Subcutaneous abdominal adipose tissue (tissue), 5 donors: Measurements from ENCODE around the gene PTCD2.
"Not testable (repeated sequence)": the region's sequence is repeated elsewhere in the genome, so short reads cannot be mapped to it uniquely, and the experiment has no call there.

Experiments
- H3K27ac ChIP-seq: one replicate; pipeline ENCODE4 v1.7.0; 2013; ENCODE audit warnings: low read depth, mild to moderate bottlenecking, inconsistent platforms, low read length, moderate library complexity
- H3K27me3 ChIP-seq, 5 donors: one replicate each; pipeline ENCODE4 v1.7.0; 2013; ENCODE audit warnings: low read length in 5 of 5, inconsistent platforms in 1 of 5; ENCODE audit not compliant: control insufficient read depth in 5 of 5, insufficient read depth in 4 of 5
- H3K36me3 ChIP-seq, 5 donors: one replicate each; pipeline ENCODE4 v1.7.0; 2013; ENCODE audit warnings: low read length in 5 of 5; ENCODE audit not compliant: control insufficient read depth in 5 of 5, insufficient read depth in 5 of 5
- H3K4me1 ChIP-seq, 5 donors: one replicate each; pipeline ENCODE4 v1.7.0; 2013; ENCODE audit warnings: low read length in 5 of 5, mild to moderate bottlenecking in 3 of 5, moderate library complexity in 1 of 5; ENCODE audit not compliant: control insufficient read depth in 5 of 5, insufficient read depth in 5 of 5
- H3K4me3 ChIP-seq, 5 donors: one replicate each; pipeline ENCODE4 v1.7.0; 2013; ENCODE audit warnings: low read length in 5 of 5, low read depth in 1 of 5
- H3K9ac ChIP-seq, 5 donors: one replicate each; pipeline ENCODE4 v1.7.0; 2013; ENCODE audit warnings: low read length in 5 of 5, mild to moderate bottlenecking in 4 of 5, moderate library complexity in 3 of 5
- H3K9me3 ChIP-seq, 5 donors: one replicate each; pipeline ENCODE4 v1.7.0; 2013; ENCODE audit warnings: low read length in 5 of 5; ENCODE audit not compliant: control insufficient read depth in 5 of 5
- donor health status: healthy.
- donor health status: healthy.
- donor health status: healthy.
- donor health status: healthy.
- donor health status: healthy.

Gene PTCD2

GRCh38 chr5:72402959-72403628 lies 82.9 kb downstream of the PTCD2 start:
- Histone ChIP-seq H3K27me3 (no peaks in the 10 kb centered on the region), H3K4me1 (peaks cover 0 to 22% (median under 1%) of the 10 kb centered on the region in 5 donors), H3K4me3 (no peak overlapping the region), H3K9ac (no peak overlapping the region), H3K9me3 (peaks cover 3 to 20% (median 12%) of the 10 kb centered on the region in 5 donors), H3K27ac (peak overlapping the region; percentile 6), H3K36me3 (no peaks in the 10 kb centered on the region)

DNA sequence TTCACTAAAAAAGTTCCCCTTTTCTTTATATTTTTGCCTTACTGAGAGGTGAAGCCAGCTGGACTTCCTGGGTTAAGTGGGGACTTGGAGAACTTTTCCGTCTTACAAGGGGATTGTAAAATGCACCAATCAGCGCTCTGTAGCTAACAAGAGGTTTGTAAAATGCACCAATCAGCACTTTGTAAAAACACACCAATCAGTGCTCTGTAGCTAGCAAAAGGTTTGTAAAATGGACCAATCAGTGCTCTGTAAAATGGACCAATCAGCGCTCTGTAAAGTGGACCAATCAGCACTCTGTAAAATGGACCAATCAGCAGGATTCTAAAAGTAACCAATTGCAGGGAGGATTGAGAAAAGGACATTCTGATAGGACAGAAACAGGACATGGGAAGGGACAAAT lies 84.6 kb downstream of the PTCD2 start:
- Histone ChIP-seq H3K4me1 (peaks cover 0 to 14% (median 4%) of the 10 kb centered on the region in 5 donors), H3K9me3 (peaks cover 3 to 20% (median 12%) of the 10 kb centered on the region in 5 donors)
- H3K4me3 ChIP-seq, H3K36me3 ChIP-seq, H3K27ac ChIP-seq, H3K9ac ChIP-seq, H3K27me3 ChIP-seq: not testable (repeated sequence)

DNA sequence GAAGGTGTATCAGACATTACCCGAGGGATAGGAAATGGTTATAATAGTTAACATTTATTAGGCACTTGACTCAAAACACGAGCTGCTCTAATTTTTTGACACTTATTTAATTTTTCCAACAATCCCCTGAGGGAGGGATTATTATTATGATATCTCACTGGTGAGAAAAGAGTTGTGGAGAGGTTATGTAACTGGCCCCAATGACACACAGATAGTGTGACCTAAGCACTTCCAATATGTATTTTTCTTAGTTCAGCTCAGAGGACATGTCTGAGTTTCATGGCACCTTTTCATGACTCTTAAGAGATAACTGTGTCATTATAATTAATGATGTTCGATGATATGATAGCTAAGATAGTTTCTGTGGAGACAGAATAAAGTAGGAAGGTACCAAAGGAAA lies 86.9 kb downstream of the PTCD2 start:
- no peak overlapping the region for H3K4me3 ChIP-seq
- no peak overlapping the region for H3K9ac ChIP-seq
- H3K9me3 ChIP-seq = peaks cover 0 to 2% (median 0%) of the 10 kb centered on the region in 5 donors
- peaks cover 0 to 7% (median 0%) of the 10 kb centered on the region in 5 donors for H3K4me1 ChIP-seq
- no peaks in the 10 kb centered on the region for H3K36me3 ChIP-seq
- H3K27me3 ChIP-seq = no peaks in the 10 kb centered on the region
- H3K27ac ChIP-seq = no peak overlapping the region

DNA sequence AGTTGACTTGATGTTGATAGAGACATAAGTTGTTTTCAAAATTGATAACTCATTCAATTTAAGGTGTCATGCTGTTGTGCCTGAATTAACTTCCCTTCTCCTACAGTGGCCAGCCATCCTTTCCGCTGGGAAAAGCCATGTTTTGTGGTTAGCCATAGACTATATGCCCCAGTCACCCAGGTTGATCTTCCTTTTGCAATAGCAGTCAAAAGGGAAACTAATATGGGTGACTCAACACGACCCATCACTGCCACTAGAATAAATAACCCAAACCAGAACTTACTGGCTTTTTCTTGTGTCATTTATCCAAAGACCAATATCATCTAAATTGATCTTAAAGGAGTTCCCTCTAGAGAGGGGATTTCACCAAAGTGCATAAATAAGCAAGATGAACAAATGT lies 87.4 kb downstream of the PTCD2 start:
- Histone ChIP-seq H3K36me3 (no peaks in the 10 kb centered on the region), H3K4me3 (no peak overlapping the region), H3K27ac (no peak overlapping the region), H3K27me3 (no peaks in the 10 kb centered on the region), H3K4me1 (peaks cover 0 to 5% (median 0%) of the 10 kb centered on the region in 5 donors), H3K9me3 (no peaks in the 10 kb centered on the region), H3K9ac (no peak overlapping the region)

GRCh38 chr5:72408127-72408526 lies 88.0 kb downstream of the PTCD2 start:
- H3K4me1 ChIP-seq = peaks cover 0 to 4% (median 0%) of the 10 kb centered on the region in 5 donors
- no peaks in the 10 kb centered on the region for H3K27me3 ChIP-seq
- H3K9ac ChIP-seq = no peak overlapping the region
- no peaks in the 10 kb centered on the region for H3K9me3 ChIP-seq
- H3K36me3 ChIP-seq = no peaks in the 10 kb centered on the region
- no peak overlapping the region for H3K27ac ChIP-seq
- H3K4me3 ChIP-seq = no peak overlapping the region

GRCh38 chr5:72408603-72409002 lies 88.4 kb downstream of the PTCD2 start:
- H3K9ac ChIP-seq = no peak overlapping the region
- H3K4me1 ChIP-seq = peaks cover 0 to 4% (median 0%) of the 10 kb centered on the region in 5 donors
- no peaks in the 10 kb centered on the region for H3K36me3 ChIP-seq
- no peak overlapping the region for H3K27ac ChIP-seq
- H3K9me3 ChIP-seq = no peaks in the 10 kb centered on the region
- H3K27me3 ChIP-seq = no peaks in the 10 kb centered on the region
- no peak overlapping the region for H3K4me3 ChIP-seq

- Histone ChIP-seq H3K27me3 (no peaks in the 10 kb centered on the region), H3K9me3 (no peaks in the 10 kb centered on the region), H3K9ac (no peak overlapping the region), H3K4me1 (peaks cover 0 to 4% (median 0%) of the 10 kb centered on the region in 5 donors), H3K4me3 (no peak overlapping the region), H3K36me3 (no peaks in the 10 kb centered on the region), H3K27ac (no peak overlapping the region)
Observed at GRCh38 chr5:72410688-72411295, 90.6 kb downstream of the PTCD2 start.

GRCh38 chr5:72412283-72413055 lies 92.3 kb downstream of the PTCD2 start:
- H3K36me3 ChIP-seq = no peaks in the 10 kb centered on the region
- no peak overlapping the region for H3K4me3 ChIP-seq
- no peak overlapping the region for H3K27ac ChIP-seq
- H3K27me3 ChIP-seq = no peaks in the 10 kb centered on the region
- H3K9me3 ChIP-seq = no peaks in the 10 kb centered on the region
- H3K9ac ChIP-seq = no peak overlapping the region
- peaks cover 0 to 4% (median 0%) of the 10 kb centered on the region in 5 donors for H3K4me1 ChIP-seq

DNA sequence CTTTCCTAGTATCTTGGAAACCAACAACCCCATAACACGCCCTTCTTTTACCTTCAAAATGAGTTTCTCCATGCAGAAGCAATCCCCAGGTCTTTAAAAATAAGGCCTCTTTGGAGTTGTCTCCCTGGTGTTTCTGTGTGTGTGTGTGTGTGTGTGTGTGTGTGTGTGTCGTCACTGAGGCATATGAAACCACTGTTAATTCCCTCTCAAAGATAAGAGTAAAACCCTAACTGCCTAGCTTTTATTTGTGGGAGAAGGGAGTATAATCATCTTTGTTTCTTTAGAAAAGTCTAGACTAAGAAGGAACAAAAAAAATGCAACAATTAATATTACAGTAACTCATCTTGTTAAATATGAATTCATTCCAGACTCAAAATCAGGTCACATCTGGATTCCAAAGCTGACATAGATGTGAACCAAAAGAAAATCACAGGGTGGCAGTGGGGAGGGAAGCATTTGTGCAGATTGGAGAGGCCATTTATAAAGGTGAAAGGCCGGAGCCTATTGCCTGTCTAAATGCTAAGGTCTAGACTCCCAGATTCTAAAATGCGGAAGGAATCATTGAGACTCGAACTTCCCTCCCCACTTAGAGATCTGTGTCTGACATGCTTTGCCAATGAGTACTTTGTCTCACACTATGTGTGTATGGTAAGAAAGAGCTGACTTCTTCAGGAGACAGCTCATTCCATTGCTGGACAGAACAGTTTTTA lies 95.6 kb downstream of the PTCD2 start:
- no peaks in the 10 kb centered on the region for H3K9me3 ChIP-seq
- H3K4me3 ChIP-seq = no peak overlapping the region
- H3K27ac ChIP-seq = no peak overlapping the region
- no peaks in the 10 kb centered on the region for H3K36me3 ChIP-seq
- H3K27me3 ChIP-seq = no peaks in the 10 kb centered on the region
- no peak overlapping the region for H3K9ac ChIP-seq
- no peaks in the 10 kb centered on the region for H3K4me1 ChIP-seq
